Fibroblast of villous mesenchyme (primary cell): ENCODE results near the gene SMIM10L1. TPM values are rescaled to one million over a fixed set of nuclear protein-coding genes. Genes with fewer than 3 reads are reported as not detected.
A peak's percentile ranks its signal among the peaks of the same experiment; 100 is the strongest.

Experiments
- DNase-seq: peaks from one replicate; pipeline ENCODE4 v3.0.0-alpha.2; 2010; ENCODE audit warnings: low read depth
- H3K4me3 ChIP-seq: 2 replicates; pipeline ENCODE4 v1.5.1; 2011; ENCODE audit warnings: low read depth, mild to moderate bottlenecking, low read length
- total RNA-seq: library from RNA; depleted of rRNA; stranded (reverse); fragments of >200 nt; gene quantifications from 2 replicates; pipeline ENCODE4 v1.2.3, GENCODE V29; 2012
- TF ChIP-seq, protein P1 (sequence below): IDR thresholded peaks from 2 replicates; pipeline ENCODE4 v1.5.1; 2012; ENCODE audit warnings: low read depth, mild to moderate bottlenecking, low read length; ENCODE audit not compliant: insufficient read depth

SMIM10L1 gene
- total RNA-seq, result 7.3 and 7.4 TPM in 2 replicates

DNA sequence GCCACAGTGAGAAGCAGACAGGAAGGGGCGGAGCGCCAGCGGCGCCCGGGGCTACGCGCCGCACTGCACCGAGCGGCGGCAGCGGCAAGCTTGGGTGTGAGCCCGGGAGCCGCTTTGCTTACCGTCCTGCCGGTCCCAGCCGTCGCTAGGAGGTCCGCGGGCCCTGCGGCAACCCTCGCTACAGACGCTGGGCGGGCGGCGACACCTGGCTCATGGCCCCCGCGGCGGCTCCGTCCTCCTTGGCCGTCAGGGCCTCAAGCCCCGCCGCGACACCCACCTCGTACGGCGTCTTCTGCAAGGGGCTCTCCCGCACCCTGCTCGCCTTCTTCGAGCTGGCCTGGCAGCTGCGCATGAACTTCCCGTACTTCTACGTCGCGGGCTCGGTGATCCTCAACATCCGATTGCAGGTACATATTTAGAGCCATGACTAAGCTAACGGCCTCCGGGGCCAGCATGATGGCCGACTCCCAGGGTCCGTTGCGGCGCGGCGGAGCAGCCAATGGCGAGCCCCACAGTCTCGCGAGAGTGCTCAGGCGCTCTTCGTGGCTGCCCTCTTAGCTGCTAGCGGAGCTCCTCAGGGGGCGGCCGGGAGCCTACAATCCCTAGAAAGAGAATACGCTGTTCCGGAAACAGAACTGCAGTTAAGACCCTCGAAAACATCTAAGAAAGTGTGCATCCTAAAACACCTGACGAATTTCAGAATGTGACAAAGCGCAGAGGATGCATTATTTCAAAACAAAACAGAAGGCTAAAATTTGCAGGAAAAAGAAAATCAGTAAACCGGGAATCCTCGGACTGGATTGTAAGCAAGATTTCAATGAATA is at the start of gene SMIM10L1:
SMIM10L1 (plus strand) TSS at position 50 of the 824 bp plus-strand sequence; CDS start at position 213, 163 bp downstream.
- TF ChIP-seq, protein P1, sequence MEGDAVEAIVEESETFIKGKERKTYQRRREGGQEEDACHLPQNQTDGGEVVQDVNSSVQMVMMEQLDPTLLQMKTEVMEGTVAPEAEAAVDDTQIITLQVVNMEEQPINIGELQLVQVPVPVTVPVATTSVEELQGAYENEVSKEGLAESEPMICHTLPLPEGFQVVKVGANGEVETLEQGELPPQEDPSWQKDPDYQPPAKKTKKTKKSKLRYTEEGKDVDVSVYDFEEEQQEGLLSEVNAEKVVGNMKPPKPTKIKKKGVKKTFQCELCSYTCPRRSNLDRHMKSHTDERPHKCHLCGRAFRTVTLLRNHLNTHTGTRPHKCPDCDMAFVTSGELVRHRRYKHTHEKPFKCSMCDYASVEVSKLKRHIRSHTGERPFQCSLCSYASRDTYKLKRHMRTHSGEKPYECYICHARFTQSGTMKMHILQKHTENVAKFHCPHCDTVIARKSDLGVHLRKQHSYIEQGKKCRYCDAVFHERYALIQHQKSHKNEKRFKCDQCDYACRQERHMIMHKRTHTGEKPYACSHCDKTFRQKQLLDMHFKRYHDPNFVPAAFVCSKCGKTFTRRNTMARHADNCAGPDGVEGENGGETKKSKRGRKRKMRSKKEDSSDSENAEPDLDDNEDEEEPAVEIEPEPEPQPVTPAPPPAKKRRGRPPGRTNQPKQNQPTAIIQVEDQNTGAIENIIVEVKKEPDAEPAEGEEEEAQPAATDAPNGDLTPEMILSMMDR, result peak; percentile 21
- peak within 1 kb of the TSS; percentile 90 for H3K4me3 ChIP-seq
- DNase-seq, result peak; percentile 95

DNA sequence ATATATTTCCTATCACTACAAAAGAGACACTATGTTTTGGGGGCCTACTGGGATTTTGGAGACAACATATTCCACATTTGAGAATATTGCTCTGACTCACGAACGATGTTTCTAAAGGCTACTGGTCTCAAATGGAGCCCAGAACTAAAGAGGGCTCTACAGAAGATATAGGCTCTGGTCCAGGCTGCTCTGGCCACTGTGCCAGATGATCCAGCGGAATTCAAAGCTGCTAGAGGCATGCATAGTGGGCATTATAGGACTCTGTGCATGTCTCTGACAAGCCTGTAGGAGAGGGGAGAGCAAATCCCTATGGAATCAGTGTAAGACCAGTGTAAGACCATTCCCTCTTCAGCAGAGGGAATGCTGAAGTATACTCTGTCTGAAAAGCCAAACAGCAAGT is 40.6 kb upstream of the SMIM10L1 start:
- no peak overlapping the region for H3K4me3 ChIP-seq
- TF ChIP-seq, protein P1, result no peak
- no peak for DNase-seq

- TF ChIP-seq, protein P1, result no peak
- DNase-seq, result no peak
- no peak overlapping the region for H3K4me3 ChIP-seq
Observed at GRCh38 chr12:11130999-11131398, 40.0 kb upstream of the SMIM10L1 start.

- no peak overlapping the region for H3K4me3 ChIP-seq
- DNase-seq, result no peak
- TF ChIP-seq, protein P1, result no peak
Observed at GRCh38 chr12:11133162-11133561, 37.8 kb upstream of the SMIM10L1 start.

- TF ChIP-seq, protein P1, result no peak
- DNase-seq, result no peak
- H3K4me3 ChIP-seq, result no peak overlapping the region
Observed at GRCh38 chr12:11133816-11134215, 37.2 kb upstream of the SMIM10L1 start.

DNA sequence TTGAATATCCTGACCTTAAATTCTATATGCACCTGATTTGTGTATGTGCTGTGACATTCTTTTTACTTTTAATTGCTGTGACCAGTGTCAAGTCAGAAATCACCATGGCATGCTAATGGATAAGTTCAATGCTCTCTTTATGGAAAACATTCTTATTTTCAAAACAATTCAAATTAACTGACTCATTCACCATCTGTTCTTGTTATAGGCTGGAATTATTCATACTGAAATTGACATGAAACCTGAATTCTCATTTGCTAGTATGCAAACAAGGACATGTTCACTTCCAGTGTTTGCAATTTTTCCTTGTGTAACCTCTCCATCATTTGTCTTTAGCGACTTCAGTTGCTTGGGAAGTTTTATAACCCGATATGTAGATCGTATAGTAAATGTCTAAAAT is 36.7 kb upstream of the SMIM10L1 start, which contains the start of gene TAS2R30:
TAS2R30 (minus strand) TSS at position 340 of the 400 bp plus-strand sequence. CDS start 400 bp downstream, outside the sequence.
- DNase-seq, result peak; percentile 20
- no peak within 1 kb of the TSS for H3K4me3 ChIP-seq
- TF ChIP-seq, protein P1, result no peak
